Fibroblast of lung (primary cell): ENCODE results near the gene RHBG.

ENCODE experiments used
- EZH2 ChIP-seq: IDR thresholded peaks from 2 replicates; pipeline ENCODE4 v1.5.1; 2012; ENCODE audit warnings: low read length, control low read depth, mild to moderate bottlenecking; ENCODE audit errors: missing control alignments
- TF ChIP-seq, protein P1 (sequence below), 2 donors: IDR thresholded peaks in 1 of 2; conservative IDR thresholded peaks in 1 of 2; 1 replicate in 1 of 2; 2 replicates in 1 of 2; pipeline ENCODE4 v1.5.1; 2011 to 2012; ENCODE audit warnings: low read length in 2 of 2, control low read depth in 1 of 2, inconsistent platforms in 1 of 2, low read depth in 1 of 2, mild to moderate bottlenecking in 1 of 2

DNA sequence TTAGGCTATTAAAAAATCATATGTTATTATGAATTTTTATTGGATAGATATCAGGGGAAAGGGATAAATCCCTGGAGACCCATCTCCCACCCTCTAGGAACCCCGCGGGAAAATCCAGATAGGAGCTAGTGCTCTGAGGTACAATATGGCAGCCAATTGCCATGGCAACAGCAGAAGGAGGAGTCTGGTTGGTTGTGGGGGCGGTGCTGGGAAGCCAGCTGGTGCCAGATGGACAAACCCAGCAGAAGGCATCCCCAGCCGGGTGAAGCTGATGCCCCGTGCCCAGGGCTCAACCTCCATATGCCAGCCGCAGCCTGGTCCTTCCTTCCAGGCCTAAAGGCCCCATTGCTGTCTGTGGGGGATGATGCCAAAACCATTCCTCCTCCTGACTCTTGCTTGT, 38.3 kb downstream of the RHBG start:
- TF ChIP-seq EZH2 = no peak
- TF ChIP-seq, protein P1, sequence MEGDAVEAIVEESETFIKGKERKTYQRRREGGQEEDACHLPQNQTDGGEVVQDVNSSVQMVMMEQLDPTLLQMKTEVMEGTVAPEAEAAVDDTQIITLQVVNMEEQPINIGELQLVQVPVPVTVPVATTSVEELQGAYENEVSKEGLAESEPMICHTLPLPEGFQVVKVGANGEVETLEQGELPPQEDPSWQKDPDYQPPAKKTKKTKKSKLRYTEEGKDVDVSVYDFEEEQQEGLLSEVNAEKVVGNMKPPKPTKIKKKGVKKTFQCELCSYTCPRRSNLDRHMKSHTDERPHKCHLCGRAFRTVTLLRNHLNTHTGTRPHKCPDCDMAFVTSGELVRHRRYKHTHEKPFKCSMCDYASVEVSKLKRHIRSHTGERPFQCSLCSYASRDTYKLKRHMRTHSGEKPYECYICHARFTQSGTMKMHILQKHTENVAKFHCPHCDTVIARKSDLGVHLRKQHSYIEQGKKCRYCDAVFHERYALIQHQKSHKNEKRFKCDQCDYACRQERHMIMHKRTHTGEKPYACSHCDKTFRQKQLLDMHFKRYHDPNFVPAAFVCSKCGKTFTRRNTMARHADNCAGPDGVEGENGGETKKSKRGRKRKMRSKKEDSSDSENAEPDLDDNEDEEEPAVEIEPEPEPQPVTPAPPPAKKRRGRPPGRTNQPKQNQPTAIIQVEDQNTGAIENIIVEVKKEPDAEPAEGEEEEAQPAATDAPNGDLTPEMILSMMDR (conservative IDR thresholded peaks at IDR 0.05 in 1 of 2, IDR thresholded peaks at IDR 0.05 in 1 of 2; ENCODE audit: low read depth in 1 of 2, low read length in 2 of 2) = no peak
